ENCODE data around the gene SMC1A.

DNA sequence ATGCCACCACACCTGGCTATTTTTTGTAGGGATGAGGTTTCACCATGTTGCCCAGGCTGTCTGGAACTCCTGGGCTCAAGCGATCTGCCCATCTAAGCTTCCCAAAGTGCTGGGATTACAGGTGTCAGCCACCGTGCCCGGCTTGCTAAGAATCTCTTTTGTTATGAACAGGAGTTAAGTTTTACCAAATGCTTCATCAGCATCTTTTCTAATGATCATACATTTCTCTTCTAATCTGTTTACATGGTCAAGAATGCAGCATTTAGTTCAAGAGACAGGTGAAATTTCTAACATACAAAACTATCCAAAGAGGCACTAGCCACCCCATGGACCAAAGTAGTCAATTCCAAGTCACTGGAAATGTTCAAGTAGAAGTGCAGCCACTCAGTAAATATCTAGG is 88.6 kb downstream of the SMC1A start:
- no peak for TF ChIP-seq POLR2A (IDR thresholded peaks at IDR 0.05)
- TF ChIP-seq, protein P1, sequence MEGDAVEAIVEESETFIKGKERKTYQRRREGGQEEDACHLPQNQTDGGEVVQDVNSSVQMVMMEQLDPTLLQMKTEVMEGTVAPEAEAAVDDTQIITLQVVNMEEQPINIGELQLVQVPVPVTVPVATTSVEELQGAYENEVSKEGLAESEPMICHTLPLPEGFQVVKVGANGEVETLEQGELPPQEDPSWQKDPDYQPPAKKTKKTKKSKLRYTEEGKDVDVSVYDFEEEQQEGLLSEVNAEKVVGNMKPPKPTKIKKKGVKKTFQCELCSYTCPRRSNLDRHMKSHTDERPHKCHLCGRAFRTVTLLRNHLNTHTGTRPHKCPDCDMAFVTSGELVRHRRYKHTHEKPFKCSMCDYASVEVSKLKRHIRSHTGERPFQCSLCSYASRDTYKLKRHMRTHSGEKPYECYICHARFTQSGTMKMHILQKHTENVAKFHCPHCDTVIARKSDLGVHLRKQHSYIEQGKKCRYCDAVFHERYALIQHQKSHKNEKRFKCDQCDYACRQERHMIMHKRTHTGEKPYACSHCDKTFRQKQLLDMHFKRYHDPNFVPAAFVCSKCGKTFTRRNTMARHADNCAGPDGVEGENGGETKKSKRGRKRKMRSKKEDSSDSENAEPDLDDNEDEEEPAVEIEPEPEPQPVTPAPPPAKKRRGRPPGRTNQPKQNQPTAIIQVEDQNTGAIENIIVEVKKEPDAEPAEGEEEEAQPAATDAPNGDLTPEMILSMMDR (IDR thresholded peaks at IDR 0.05), result no peak

Measured in right lobe of liver (tissue), 4 donors.